GM12872 (cell line): ENCODE measurements around the gene PSMD11.

Source experiments
- CTCF ChIP-seq: IDR thresholded peaks from 3 replicates; pipeline ENCODE4 v1.5.1; 2011; ENCODE audit warnings: low read depth, mild to moderate bottlenecking, low read length, moderate library complexity; ENCODE audit not compliant: insufficient read depth

The PSMD11 gene

GRCh38 chr17:32467949-32468348, 23.6 kb downstream of the PSMD11 start:
- no peak for TF ChIP-seq CTCF

- no peak for TF ChIP-seq CTCF
Observed at GRCh38 chr17:32470405-32471167, 26.3 kb downstream of the PSMD11 start.

- no peak for TF ChIP-seq CTCF
Observed at GRCh38 chr17:32471652-32472051, 27.3 kb downstream of the PSMD11 start.

- no peak for TF ChIP-seq CTCF
Observed at GRCh38 chr17:32475258-32475657, 30.9 kb downstream of the PSMD11 start.

GRCh38 chr17:32477220-32477619, 32.9 kb downstream of the PSMD11 start:
- no peak for TF ChIP-seq CTCF

- TF ChIP-seq CTCF: no peak
Observed at GRCh38 chr17:32479074-32479617, 34.8 kb downstream of the PSMD11 start.

GRCh38 chr17:32481193-32481592, 36.9 kb downstream of the PSMD11 start:
- TF ChIP-seq CTCF: no peak
